HG03457 (cell line): Measurements from ENCODE around the gene NDC80.

Experiments
- ATAC-seq: cut with Tn5 transposase; IDR thresholded peaks from one replicate; pipeline ENCODE4 v1.9.1; 2021; ENCODE audit warnings: moderate number of reproducible peaks; ENCODE audit not compliant: unreplicated experiment

Gene NDC80

DNA sequence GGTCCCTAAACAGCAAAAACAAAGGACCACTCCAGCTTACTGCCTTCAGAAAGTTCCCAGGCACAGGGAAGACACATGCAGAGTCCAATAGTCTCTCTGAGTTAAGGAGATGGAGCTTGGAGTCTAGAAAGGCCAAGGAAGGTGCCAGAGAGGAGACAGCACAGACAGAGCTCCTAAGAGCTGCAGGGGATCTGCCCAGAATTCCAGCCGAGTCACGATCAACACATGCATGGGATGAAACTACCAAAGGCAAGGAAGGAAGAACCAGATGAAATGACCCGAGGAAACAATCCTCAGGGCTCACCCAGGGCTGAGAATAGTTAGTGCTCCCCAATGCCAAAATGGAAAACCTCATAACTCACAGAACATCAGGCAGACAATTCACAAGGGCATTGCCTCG, 15.5 kb upstream of the NDC80 start:
- ATAC-seq = no peak

DNA sequence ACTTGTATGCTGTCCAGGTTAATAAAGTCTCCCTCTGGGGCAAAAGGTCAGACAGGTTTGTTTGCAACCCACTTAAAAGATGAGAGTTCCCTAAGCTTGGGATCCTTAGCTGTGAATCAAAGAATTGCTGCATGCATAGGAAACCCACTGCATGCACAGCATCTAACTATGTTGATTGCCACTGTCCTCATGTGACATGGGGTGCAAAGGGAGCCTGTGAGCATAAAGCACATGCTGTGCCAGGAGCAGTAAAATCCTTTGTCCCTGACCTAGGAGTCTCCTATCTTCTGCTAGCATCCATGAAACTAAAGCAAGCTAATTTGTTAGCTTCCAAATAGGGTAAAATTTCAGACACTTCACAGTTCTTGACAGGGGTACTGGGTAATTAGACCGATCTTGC, 13.8 kb upstream of the NDC80 start:
- no peak for ATAC-seq

DNA sequence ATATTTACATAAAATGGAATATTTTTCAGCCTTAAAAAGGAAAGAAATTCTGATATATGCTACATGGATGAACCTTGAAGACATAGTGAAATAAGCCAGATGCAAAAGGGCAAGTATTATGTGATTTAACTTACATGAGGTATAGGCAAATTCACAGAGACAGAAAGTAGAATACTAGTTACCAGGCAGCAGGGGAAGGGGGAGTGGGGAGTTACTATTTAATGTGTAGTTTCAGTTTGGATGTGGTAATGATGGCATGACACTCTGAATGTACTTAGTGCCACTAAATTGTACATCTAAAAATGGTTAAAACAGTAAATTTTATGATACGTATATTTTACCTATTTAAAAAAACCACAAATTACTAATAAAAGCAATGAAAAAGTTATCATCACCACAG, 12.1 kb upstream of the NDC80 start:
- ATAC-seq = no peak

DNA sequence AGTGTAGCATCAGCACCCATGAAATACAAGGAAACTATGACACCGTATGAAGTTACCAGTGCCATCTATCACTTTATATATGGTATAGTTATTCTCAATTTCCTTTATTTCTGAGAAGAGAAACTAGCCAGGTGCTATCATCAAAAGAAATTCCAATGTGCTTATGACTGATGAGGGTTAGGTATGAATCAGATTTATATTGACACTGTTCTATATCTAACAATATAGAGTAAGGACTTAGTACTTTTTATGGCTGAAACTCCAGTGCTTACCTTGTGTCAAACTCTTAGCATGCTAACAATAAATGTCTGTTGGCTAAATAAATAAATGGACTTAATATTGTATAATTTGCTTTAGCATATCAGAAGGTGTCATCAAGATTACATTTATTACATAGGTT, 7.0 kb upstream of the NDC80 start:
- ATAC-seq = no peak

DNA sequence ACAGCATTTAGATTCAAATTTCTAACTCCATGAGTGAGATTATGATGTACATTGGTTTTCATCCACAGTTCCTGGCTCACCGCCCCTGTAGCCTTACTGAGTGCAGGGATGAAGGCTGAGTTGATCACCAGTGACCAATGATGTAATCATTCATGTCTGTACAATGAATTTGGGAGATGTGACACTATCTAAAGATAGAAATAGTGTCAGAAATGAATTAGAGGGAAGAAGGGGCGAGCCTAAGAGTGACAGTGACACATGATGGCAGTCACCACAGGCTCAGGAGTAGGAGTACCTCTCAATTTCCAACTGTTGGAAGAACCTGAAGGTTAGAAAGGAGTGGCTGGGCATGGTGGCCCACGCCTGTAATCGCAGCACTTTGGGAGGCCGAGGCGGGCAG, 3.2 kb upstream of the NDC80 start:
- no peak for ATAC-seq

DNA sequence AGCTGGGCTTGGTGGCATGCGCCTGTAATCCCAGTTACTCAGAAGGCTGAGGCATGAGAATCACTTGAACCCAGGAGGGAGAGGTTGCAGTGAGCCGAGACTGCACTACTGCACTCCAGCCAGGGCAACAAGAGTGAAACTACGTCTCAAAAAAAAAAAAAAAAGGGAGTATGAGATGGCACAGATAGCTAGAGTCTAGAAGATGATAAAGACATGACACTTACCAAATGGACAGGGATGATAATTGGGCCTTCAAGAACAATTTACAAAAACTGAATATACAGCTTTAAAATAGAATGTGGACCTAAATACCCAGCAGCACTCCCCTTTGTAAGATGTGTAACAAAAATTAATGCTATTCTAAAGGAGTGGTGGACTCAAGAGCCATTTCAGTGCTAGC, 2.8 kb upstream of the NDC80 start:
- ATAC-seq = no peak

DNA sequence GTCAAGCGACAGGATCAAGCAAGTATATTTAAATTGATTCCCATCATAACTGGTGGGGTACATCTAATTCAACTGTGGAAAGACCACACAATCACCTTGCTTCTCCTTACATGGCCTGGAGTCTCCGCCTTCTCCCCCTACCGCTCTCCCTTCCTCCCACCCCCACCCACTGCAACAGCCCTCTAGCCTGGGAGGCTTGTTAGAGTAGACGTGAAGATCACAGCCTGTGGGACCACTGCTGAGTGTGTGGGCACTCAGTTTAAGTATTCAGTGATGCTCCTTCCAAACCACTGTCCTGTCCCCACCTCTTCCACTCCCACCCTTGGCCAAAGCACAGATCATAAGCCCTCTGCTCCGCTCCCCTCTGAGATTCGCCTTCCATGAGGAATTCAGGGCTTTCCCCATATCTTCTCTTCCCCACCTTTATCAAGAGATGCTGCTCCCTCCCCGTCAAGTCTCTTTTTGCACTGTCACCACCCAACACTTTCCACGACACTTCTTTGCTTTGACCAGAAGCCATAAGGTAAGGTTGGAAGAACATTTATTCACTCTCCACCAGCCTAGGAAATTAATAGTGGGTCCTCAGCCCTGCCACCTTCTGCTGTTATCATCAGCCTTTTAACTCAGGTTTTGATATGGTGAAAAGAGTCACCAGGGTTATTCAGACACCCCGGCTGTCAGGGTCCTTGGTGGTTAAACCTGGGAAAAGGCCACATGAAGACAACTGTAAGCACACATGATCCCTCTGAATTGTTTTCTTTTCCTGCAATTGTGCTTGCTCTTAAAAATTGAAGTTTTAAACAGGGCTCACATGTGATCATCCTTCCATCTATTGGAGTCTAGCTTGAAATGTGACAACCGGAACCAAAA, 1.8 kb upstream of the NDC80 start:
- ATAC-seq = no peak

DNA sequence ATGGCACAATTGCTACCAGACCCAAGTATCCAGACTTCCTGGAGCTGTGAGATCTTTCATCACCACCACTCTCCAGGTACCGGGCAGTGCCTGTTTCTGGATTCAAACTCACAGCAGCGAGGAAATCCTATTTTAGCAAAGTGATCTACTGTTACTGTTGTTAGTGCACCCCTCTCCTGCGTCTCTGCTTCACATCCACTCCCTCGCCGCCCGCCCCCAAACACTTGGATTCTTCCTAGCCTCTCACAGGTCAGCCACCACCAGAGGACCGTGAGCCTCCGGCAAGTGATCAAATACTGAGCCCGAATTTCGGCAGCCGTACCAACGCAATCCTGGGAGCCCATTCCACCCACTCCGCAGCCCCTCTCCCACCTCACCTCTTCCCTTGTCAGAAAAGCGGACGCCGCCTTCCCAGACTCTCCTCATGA, 571 bp upstream of the NDC80 start:
- ATAC-seq = peak; percentile 32

DNA sequence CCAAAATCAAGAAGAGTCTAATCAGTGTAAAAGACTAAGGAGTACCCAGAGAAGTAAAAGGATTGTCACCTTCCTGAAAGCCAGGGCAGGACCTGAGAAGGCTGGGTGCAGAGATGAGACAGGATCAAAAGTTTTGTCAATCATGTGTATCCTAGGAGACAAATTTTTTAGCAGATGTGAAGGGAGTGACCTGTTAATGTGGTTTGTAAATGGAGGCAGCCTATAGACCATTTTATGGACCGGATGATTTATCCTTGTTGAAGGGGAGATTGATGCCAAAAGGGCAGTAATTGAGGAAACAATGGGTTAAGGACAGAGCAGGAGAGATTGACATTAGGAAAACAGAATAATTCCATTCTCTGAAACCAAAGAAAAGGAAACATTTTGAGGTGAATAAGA, 813 bp downstream of the NDC80 start:
- ATAC-seq = no peak

DNA sequence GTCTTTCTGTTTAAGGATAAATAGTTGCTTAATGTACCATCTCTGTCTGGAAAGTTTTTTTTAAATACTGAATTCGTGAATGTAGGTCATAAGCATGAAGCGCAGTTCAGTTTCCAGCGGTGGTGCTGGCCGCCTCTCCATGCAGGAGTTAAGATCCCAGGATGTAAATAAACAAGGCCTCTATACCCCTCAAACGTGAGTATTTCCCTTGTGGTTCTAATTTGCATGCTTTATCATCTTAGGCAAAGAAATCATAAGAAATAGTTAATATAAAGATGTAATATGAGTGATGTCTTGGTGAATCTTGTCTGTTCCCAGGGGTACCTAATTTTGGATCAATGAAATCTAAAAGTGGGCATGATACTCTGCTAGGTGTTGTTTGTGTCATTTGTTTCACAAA, 1.5 kb downstream of the NDC80 start:
- no peak for ATAC-seq

DNA sequence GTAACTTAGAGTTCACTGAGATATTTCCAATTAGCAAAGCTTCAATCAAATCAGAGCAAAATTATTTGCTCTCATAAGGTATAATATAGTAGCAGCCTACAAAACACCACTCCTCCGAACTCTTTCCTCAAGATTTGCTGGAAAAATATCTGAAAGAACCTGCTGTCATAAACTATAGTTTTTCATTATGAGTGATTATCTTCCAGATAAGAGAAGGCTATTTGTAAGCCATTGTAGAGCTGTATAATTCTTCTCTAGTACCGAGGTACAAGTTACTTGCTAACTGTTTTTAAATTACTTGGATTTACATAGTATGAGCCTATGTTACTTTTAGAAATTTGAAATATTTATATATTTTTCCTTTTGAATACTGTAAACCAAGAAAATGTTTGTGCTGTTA, 2.1 kb downstream of the NDC80 start:
- ATAC-seq = no peak

DNA sequence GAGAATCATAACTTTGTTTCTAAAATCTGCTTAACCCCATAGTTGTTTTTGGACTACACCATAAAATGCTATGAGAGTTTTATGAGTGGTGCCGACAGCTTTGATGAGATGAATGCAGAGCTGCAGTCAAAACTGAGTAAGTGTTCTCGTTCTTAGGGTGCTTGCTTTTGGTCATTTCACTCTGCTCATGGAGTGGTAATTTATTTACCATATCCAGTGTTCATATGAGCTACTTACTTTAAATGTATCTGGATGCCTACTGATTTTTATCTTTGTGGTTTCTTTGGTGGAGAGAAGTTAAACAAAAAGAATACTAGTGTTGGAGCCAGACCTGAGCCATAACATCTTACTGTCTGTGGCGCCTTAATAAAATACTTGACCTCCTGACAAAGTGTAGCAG, 16.4 kb downstream of the NDC80 start:
- no peak for ATAC-seq

DNA sequence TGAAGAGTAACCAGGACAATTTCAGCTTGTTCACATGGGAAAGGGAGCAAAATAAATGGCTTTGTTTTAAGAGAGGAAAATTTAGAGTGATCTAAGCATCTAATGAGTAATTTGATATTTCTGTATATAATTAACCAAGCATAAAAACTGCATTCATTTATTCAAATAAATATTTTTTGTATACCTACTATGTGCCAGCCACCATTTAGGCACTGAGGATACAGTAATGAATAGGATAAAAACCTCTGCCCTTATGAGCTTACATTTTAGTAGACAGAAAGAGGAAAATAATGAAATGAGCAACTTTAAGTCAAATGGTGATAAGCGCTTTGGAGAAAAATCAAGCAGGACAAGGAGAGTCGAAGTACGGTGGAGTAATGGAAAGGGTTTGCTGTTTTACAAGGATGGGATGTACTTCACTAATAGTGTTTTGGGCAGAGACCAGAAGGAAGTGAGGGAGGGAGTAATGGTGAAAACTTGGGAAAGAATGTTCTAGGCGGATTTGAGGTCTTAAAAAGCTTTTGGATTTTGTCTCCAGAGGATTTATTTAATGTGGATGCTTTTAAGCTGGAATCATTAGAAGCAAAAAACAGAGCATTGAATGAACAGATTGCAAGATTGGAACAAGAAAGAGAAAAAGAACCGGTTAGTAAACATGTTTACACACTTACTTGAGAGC, 17.4 kb downstream of the NDC80 start:
- ATAC-seq = no peak

DNA sequence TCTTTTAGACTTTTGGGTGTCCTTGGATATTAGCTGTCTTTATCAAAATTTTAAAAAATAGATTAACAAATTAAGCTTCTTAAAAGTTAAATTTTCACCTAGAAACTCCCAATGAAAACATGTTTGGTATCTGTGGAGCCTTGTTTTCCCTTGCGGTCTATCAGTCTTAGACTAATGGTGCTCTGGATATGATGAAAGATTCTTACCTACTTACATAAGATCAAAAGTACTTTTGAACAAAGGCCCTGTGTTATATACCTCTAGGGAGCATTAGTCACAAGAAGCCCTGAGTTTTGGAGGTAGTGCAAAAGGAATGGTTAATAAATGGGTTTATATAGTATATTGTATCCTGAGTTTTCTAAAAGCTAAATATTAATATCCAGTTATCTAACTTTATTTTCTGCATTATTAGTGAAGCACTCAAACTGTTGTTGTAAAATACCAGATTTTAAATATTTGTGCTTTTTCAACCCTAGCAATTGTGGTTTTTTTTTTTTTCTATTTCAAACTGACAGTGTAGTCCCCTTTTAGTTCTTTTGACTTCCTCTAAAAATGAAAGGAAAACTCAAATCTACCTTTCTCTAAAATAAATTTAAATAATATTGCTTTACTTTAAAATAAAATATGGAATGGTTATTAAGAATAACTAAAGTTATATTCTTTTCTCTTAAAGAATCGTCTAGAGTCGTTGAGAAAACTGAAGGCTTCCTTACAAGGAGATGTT, 18.1 kb downstream of the NDC80 start:
- no peak for ATAC-seq

DNA sequence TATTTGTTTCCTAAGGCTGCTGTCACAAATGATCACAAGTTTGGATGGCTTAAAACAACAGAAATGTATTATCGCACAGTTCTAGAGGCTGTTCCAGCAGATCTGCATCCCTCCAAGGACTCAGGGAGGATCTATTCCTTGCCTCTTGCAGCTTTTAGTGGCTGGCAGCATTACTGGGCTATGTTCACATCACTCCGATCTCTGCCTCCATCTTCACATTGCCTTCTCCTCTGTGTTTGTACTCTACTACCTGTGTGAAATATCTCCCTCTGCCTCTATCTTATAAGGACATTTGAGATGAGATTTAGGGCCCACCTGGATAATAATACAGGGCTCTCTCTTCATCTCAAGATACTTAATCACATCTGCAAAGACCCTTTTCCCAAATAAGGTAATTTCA, 18.9 kb downstream of the NDC80 start:
- no peak for ATAC-seq

DNA sequence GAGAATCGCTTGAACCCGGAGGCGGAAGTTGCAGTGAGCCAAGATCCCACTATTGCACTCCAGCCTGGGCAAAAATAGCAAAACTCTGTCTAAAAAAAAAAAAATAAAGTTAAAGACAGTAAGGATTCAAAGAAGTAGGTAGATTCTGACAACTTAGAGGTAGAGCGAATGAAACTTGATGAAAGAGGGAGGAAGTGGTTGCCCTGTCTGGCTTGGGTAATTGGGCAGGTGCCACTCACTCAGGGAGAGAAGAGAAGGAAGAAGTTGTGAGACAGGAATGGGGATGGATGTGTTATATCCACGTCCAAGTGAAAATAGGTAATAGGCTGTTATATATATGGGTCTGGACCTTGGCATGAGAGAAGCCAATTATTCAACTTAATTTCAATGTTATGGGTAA, 26.3 kb downstream of the NDC80 start:
- ATAC-seq = no peak

DNA sequence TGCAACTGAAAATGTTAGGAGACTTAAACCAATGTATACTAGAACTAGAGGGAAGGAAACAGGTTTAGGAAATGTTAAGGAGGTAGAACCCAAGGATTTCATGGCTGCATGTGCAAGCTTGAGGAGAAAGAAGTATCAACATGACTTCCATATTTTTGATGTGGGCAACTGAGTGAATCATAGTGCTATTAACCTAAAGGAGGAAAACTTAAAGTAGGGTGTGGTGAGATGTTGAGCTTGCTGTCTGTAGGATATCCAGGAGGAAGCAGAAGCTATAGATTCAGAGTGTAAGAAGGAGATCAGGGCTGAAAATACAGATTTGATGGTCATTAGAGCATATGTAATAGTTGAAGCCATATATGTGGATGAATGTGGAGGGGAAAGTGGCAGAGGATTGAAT, 31.5 kb downstream of the NDC80 start:
- no peak for ATAC-seq

DNA sequence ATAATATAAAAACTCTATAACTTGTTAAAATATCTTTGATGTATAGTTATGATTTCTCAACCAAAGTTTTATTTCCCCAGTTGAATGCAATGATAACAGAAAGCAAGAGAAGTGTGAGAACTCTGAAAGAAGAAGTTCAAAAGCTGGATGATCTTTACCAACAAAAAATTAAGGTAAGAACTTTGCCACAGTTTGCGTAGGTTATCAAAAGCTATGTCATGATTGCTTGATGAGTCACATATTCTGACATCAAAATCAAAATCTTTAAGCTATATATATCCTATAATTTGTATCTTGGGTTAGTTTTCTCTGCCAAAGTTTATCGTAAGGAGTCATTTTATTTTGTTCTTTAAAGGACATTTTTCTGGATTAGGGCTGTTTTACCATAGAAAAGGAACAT, 35.0 kb downstream of the NDC80 start:
- no peak for ATAC-seq

DNA sequence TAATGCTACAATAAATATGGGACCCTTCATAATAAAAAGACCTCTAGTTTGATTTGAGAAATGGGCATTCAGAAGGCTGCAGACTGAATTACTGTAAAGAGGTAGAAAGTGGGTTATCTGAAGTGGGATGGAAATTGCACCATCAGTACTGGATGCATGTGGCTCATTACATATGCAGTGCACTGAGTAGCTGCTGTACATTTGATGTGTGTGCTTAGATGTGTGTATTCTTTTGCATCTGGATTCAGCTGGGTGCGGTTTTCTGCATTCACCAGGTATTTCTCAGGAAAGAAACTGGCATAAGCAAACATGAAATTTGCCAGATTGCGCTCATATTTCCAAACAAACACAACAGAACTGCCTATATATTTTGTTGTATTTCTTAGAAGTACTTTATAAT, 38.2 kb downstream of the NDC80 start:
- no peak for ATAC-seq

DNA sequence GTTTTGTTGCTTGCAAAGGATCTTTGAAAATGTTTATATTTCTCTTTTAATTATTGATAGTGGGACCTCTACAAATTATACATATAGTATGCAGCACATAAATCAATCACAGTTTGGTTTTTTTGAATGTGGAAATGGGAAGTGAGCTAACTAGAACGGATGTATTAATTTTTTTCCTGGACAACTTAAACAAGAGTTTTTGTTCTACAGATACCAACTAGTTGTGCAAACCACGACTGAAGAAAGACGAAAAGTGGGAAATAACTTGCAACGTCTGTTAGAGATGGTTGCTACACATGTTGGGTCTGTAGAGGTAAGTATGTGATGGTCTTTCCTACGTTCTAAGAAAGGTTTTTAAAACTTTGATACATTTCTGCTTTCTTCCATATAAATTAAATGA, 39.2 kb downstream of the NDC80 start:
- no peak for ATAC-seq

DNA sequence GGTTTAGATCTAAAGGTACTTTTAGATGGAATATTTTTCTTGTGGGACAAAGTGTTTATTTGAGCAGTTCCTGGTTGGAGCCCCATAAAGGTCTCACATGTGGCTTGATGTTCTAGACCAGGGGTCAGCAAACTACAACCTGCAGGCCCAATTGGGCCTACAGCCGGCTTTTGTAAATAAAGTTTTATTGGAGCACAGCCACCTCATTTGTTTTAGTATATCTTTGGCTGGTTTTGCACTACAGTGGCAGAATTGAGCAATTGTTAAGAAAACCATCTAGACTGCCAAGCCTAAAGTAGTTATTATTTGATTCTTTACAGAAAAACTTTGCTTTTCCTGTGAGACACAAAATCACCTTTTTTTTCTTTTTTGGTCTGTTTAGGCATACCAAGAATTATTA, 41.6 kb downstream of the NDC80 start:
- ATAC-seq = no peak

DNA sequence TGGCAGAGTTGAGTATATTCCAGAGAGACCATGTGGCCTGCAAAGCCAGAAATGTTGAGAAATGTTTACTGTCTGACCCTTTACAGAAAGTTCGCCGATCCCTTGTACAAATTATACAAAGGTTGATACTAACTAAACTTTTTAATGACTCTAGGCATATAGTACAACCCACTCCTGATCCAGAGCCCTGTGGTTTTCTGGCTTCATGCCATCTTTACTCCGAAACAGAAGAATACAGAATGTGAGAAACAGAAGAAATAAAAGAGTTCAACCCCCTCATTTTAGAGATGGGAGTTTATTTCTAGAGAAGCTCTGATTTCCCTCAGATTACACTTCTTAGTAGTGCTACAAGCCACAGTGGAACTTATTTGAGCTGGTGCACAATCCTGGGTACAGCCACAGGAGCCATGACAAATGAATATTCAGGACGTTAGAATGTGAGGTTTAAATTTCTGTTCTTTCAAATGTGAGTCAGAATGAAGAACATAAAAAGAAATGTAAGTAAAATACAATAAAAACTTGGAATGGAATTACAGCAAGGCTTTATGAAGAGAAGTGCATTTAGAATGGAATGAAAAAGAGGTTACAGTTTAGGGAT, 46.1 kb downstream of the NDC80 start:
- no peak for ATAC-seq
